Tibial artery (tissue), 4 donors: ENCODE results near the gene ZC3H12D.

Source experiments
- DNase-seq, 2 donors: peaks; one replicate each; pipeline ENCODE4 v3.0.0-alpha.2; 2019
- H3K27ac ChIP-seq, 2 donors: fragments of 200-600 bp; sonication (generic) in 1 of 2; 1 replicate in 1 of 2; 2 replicates in 1 of 2; pipeline ENCODE4 v1.5.1; 2018 to 2019; ENCODE audit warnings: mild to moderate bottlenecking in 1 of 2
- H3K27me3 ChIP-seq, 2 donors: fragments of 200-600 bp; sonication (generic) in 1 of 2; one replicate each; pipeline versions ENCODE4 v1.5.1 to v1.6.0; 2016 to 2019
- H3K36me3 ChIP-seq, 3 donors: fragments of 200-600 bp; sonication (generic) in 2 of 3; one replicate each; pipeline ENCODE4 v1.5.1; 2016 to 2019; ENCODE audit warnings: mild to moderate bottlenecking in 2 of 3
- H3K4me1 ChIP-seq, 4 donors: fragments of 200-600 bp; sonication (generic) in 2 of 4; 1 replicate in 3 of 4; 2 replicates in 1 of 4; pipeline ENCODE4 v1.5.1; 2016 to 2019
- H3K4me3 ChIP-seq, 2 donors: fragments of 200-600 bp; sonication (generic) in 1 of 2; 1 replicate in 1 of 2; 2 replicates in 1 of 2; pipeline ENCODE4 v1.5.1; 2018 to 2019; ENCODE audit warnings: mild to moderate bottlenecking in 2 of 2
- H3K9me3 ChIP-seq, 3 donors: fragments of 200-600 bp; sonication (generic) in 1 of 3; one replicate each; pipeline ENCODE4 v1.5.1; 2016 to 2019
- CTCF ChIP-seq, 2 experiments: fragments of 200-600 bp in 1 of 2; fragments of 450-650 bp in 1 of 2; IDR thresholded peaks; one replicate each; pipeline ENCODE4 v1.5.1; 2017 to 2019; ENCODE audit warnings: antibody characterized with exemption in 2 of 2, mild to moderate bottlenecking in 1 of 2, moderate library complexity in 1 of 2
- intact Hi-C: fragments of 100-400 bp; cut with DNase I; formaldehyde crosslinking; loops from one replicate; pipeline ENCODE4 v1.15.0; 2023; ENCODE audit warnings: low total_unique reads

The ZC3H12D gene

GRCh38 chr6:149451376-149452036 is 33.3 kb downstream of the ZC3H12D start:
- TF ChIP-seq CTCF (IDR thresholded peaks at IDR 0.05): no peak
- intact Hi-C loops: no loop called here
- H3K27ac ChIP-seq: no peak overlapping the region
- H3K4me3 ChIP-seq: peak overlapping the region; percentile 46 to 55
- H3K4me1 ChIP-seq: peaks cover 6 to 56% (median 43%) of the 10 kb centered on the region in 4 donors
- no peaks in the 10 kb centered on the region for H3K36me3 ChIP-seq
- H3K27me3 ChIP-seq: peaks cover 0 to 43% of the 10 kb centered on the region in 2 donors
- peak in 1 of 2 donors; percentile 71 for DNase-seq
- H3K9me3 ChIP-seq: no peaks in the 10 kb centered on the region

GRCh38 chr6:149450679-149451375 is 34.0 kb downstream of the ZC3H12D start:
- H3K27me3 ChIP-seq: peaks cover 0 to 50% of the 10 kb centered on the region in 2 donors
- DNase-seq: peak in 1 of 2 donors; percentile 74
- intact Hi-C loops: no loop called here
- peak overlapping the region; percentile 46 to 55 for H3K4me3 ChIP-seq
- peaks cover 6 to 56% (median 43%) of the 10 kb centered on the region in 4 donors for H3K4me1 ChIP-seq
- peak overlapping the region in 1 of 2 donors; percentile 3 for H3K27ac ChIP-seq
- H3K9me3 ChIP-seq: no peaks in the 10 kb centered on the region
- no peaks in the 10 kb centered on the region for H3K36me3 ChIP-seq
- no peak for TF ChIP-seq CTCF (IDR thresholded peaks at IDR 0.05)

GRCh38 chr6:149449831-149450678 is 34.8 kb downstream of the ZC3H12D start:
- H3K27me3 ChIP-seq: peaks cover 0 to 57% of the 10 kb centered on the region in 2 donors
- intact Hi-C loops: no loop called here
- peak in 1 of 2 donors; percentile 42 for DNase-seq

GRCh38 chr6:149448821-149449453 is 35.9 kb downstream of the ZC3H12D start:
- Histone ChIP-seq H3K27me3 (peaks cover 0 to 60% of the 10 kb centered on the region in 2 donors), H3K36me3 (no peaks in the 10 kb centered on the region), H3K9me3 (no peaks in the 10 kb centered on the region), H3K27ac (no peak overlapping the region), H3K4me3 (no peak overlapping the region), H3K4me1 (peaks cover 5 to 39% (median 30%) of the 10 kb centered on the region in 4 donors)
- TF ChIP-seq CTCF (IDR thresholded peaks at IDR 0.05): no peak
- peak in 1 of 2 donors; percentile 39 for DNase-seq
- intact Hi-C loops: no loop called here

More at GRCh38 chr6:149449831-149450678, 34.8 kb downstream of the ZC3H12D start:
- Histone ChIP-seq H3K9me3 (no peaks in the 10 kb centered on the region), H3K36me3 (no peaks in the 10 kb centered on the region), H3K27ac (no peak overlapping the region), H3K4me3 (peak overlapping the region; percentile 46 to 55), H3K4me1 (peaks cover 6 to 50% (median 41%) of the 10 kb centered on the region in 4 donors)
- no peak for TF ChIP-seq CTCF (IDR thresholded peaks at IDR 0.05)

- no peak overlapping the region for H3K4me3 ChIP-seq
- H3K27ac ChIP-seq: no peak overlapping the region
- peaks cover 0 to 19% (median 15%) of the 10 kb centered on the region in 4 donors for H3K4me1 ChIP-seq
- peak in 1 of 2 donors; percentile 16 for DNase-seq
- no peaks in the 10 kb centered on the region for H3K36me3 ChIP-seq
- TF ChIP-seq CTCF (IDR thresholded peaks at IDR 0.05): no peak
- H3K9me3 ChIP-seq: no peaks in the 10 kb centered on the region
- H3K27me3 ChIP-seq: peaks cover 0 to 68% of the 10 kb centered on the region in 2 donors
- intact Hi-C loops: no loop called here
Measured at GRCh38 chr6:149446791-149447376, 37.9 kb downstream of the ZC3H12D start.
